A673 (cell line): ENCODE data around the gene BDKRB1.

Experiments
- CTCF ChIP-seq: fragments of 300-800, 200-600 bp; sonication (generic); conservative IDR thresholded peaks from 2 replicates; pipeline ENCODE4 v1.5.1; 2017; ENCODE audit warnings: low read depth, mild to moderate bottlenecking, antibody characterized with exemption, low read length, moderate library complexity, mixed read lengths
- EZH2 ChIP-seq: fragments of 200-600 bp; sonication (generic); IDR thresholded peaks from 2 replicates; pipeline ENCODE4 v1.6.1; 2017; ENCODE audit warnings: borderline replicate concordance, low read depth, mild to moderate bottlenecking, mixed read lengths, antibody characterized with exemption, low read length; ENCODE audit not compliant: poor library complexity, severe bottlenecking

- TF ChIP-seq CTCF (no peak), EZH2 (no peak)
Observed at GRCh38 chr14:96284008-96284407, 28.0 kb downstream of the BDKRB1 start.
